ENCODE data around the gene MST1.

MST1 gene

GRCh38 chr3:49673715-49674496 lies 15.4 kb downstream of the MST1 start, which contains the start of gene APEH:
Gene APEH (plus strand): TSS chr3:49674351. CDS start chr3:49674402, 51 bp downstream.
- DNase-seq: peak; percentile 96

- DNase-seq: no peak
Observed at GRCh38 chr3:49673121-49673714, 16.1 kb downstream of the MST1 start.

GRCh38 chr3:49671291-49672288 lies 17.7 kb downstream of the MST1 start:
- DNase-seq: peak; percentile 67

- no peak for DNase-seq
Observed at GRCh38 chr3:49670940-49671290, 18.4 kb downstream of the MST1 start.

- DNase-seq: no peak
Observed at GRCh38 chr3:49669352-49669751, 19.9 kb downstream of the MST1 start.

GRCh38 chr3:49668861-49669260 lies 20.4 kb downstream of the MST1 start:
- DNase-seq: no peak

- DNase-seq: no peak
Observed at GRCh38 chr3:49668414-49668797, 20.9 kb downstream of the MST1 start.

GRCh38 chr3:49667701-49668413 lies 21.4 kb downstream of the MST1 start:
- no peak for DNase-seq

GRCh38 chr3:49666592-49666991 lies 22.7 kb downstream of the MST1 start:
- DNase-seq: no peak

- no peak for DNase-seq
Observed at GRCh38 chr3:49665822-49666519, 23.3 kb downstream of the MST1 start.

- no peak for DNase-seq
Observed at GRCh38 chr3:49664300-49664699, 25.0 kb downstream of the MST1 start.

GRCh38 chr3:49663831-49664230 lies 25.4 kb downstream of the MST1 start:
- DNase-seq: no peak

- DNase-seq: no peak
Observed at GRCh38 chr3:49662720-49663413, 26.4 kb downstream of the MST1 start.

GRCh38 chr3:49662021-49662420 lies 27.3 kb downstream of the MST1 start:
- no peak for DNase-seq

- no peak for DNase-seq
Observed at GRCh38 chr3:49661281-49661680, 28.0 kb downstream of the MST1 start.

- DNase-seq: no peak
Observed at GRCh38 chr3:49659756-49660155, 29.5 kb downstream of the MST1 start.

- DNase-seq: no peak
Observed at GRCh38 chr3:49658711-49659110, 30.6 kb downstream of the MST1 start.

- DNase-seq: no peak
Observed at GRCh38 chr3:49657208-49657915, 31.9 kb downstream of the MST1 start.

GRCh38 chr3:49656541-49657112 lies 32.6 kb downstream of the MST1 start:
- peak; percentile 47 for DNase-seq

GRCh38 chr3:49655731-49656285 lies 33.5 kb downstream of the MST1 start:
- no peak for DNase-seq
